ENCODE measurements around the gene ID2.

Gene ID2

DNA sequence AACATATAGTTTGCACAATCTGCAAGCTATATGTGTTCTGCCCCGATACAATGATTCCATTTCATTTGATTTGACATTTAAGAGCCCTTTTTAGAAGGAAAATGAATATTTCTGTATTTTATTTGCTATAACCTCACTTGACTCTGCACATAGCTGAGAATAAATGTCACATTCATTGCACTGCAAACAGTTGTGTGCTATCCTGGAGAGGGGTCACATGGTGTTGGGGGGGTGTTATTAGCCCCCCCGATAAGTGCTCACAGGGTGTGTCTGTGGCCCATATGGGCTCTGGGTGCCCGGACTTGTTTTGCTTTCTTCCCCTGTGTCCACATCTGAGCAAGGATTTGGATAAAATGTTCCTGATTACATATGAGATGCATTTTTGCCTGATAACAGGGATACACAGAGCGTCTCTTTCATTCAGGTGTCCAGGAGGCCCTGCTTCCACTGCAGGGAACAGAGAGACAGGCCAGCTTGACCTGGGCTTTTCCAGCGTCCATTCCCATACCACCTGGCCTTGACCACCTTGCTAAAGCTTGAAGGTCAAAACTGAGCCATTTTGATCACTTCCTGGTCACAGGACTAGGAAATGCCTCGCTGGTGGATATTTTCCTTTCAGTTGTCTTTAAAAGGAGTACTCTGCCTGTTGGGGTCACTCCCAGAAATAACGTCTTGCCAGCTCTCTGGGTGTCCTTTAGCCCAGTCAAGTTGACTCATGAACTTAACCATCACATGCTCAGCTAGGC, 38.4 kb upstream of the ID2 start:
- no peak overlapping the region for H3K4me3 ChIP-seq (ENCODE audit: low read length)
- no peak for DNase-seq (ENCODE audit: low read depth)
- TF ChIP-seq, protein P1, sequence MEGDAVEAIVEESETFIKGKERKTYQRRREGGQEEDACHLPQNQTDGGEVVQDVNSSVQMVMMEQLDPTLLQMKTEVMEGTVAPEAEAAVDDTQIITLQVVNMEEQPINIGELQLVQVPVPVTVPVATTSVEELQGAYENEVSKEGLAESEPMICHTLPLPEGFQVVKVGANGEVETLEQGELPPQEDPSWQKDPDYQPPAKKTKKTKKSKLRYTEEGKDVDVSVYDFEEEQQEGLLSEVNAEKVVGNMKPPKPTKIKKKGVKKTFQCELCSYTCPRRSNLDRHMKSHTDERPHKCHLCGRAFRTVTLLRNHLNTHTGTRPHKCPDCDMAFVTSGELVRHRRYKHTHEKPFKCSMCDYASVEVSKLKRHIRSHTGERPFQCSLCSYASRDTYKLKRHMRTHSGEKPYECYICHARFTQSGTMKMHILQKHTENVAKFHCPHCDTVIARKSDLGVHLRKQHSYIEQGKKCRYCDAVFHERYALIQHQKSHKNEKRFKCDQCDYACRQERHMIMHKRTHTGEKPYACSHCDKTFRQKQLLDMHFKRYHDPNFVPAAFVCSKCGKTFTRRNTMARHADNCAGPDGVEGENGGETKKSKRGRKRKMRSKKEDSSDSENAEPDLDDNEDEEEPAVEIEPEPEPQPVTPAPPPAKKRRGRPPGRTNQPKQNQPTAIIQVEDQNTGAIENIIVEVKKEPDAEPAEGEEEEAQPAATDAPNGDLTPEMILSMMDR (IDR thresholded peaks at IDR 0.05; ENCODE audit: insufficient read depth, low read depth, low read length, missing control alignments) = no peak

DNA sequence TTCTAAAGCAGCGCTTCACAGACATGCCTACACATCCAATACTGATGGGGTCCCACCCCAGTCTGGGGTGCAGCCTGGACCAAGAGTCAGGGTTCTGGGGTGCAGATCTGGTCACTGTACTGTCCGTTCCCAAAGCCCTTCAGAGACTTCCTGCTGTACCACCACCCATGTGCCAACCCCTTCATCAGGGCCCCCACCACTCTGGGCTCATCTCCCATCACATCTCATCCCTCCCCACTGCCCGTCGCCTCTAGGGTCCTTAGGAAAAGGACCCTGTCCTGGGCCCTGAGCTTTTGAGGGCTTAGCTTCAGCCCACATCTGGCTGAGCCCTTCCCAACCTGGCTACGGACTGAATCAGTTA, 37.9 kb upstream of the ID2 start:
- TF ChIP-seq, protein P1 (IDR thresholded peaks at IDR 0.05; ENCODE audit: insufficient read depth, low read depth, low read length, missing control alignments) = no peak
- no peak for DNase-seq (ENCODE audit: low read depth)
- H3K4me3 ChIP-seq (ENCODE audit: low read length) = no peak overlapping the region

DNA sequence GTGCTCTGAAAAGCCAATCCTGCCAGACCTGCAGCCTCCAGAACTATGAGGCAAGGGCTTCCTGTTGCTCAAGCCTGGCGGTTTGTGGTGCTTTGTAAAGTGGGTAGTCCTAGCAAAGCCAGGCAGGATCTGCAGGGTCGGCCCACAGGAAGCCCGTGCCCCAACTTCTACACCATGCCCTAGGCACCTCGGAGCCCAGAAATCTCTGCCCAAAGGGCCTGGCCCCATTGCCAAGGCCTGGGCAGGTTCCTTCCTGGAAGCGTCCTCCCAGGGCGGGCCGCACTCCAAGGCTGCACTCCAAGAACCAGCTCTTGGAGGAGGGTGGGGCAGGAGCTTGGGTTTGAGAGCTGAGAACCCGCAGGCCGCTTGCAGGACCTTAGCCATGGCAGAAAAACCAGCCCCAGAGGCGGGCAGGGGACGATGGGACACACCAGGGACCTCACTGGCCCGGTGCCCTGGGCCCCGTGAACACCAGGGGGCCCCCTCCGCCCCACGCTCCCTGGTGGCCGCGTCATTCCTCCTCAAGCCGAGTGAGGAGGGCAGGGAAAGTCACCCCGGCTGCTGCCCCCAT, 37.2 kb upstream of the ID2 start:
- no peak for DNase-seq (ENCODE audit: low read depth)
- TF ChIP-seq, protein P1 (IDR thresholded peaks at IDR 0.05; ENCODE audit: insufficient read depth, low read depth, low read length, missing control alignments) = no peak
- H3K4me3 ChIP-seq (ENCODE audit: low read length) = no peak overlapping the region

- DNase-seq (ENCODE audit: low read depth) = no peak
- TF ChIP-seq, protein P1 (IDR thresholded peaks at IDR 0.05; ENCODE audit: insufficient read depth, low read depth, low read length, missing control alignments) = no peak
- H3K4me3 ChIP-seq (ENCODE audit: low read length) = no peak overlapping the region
Observed at GRCh38 chr2:8645176-8645831, 36.6 kb upstream of the ID2 start.

DNA sequence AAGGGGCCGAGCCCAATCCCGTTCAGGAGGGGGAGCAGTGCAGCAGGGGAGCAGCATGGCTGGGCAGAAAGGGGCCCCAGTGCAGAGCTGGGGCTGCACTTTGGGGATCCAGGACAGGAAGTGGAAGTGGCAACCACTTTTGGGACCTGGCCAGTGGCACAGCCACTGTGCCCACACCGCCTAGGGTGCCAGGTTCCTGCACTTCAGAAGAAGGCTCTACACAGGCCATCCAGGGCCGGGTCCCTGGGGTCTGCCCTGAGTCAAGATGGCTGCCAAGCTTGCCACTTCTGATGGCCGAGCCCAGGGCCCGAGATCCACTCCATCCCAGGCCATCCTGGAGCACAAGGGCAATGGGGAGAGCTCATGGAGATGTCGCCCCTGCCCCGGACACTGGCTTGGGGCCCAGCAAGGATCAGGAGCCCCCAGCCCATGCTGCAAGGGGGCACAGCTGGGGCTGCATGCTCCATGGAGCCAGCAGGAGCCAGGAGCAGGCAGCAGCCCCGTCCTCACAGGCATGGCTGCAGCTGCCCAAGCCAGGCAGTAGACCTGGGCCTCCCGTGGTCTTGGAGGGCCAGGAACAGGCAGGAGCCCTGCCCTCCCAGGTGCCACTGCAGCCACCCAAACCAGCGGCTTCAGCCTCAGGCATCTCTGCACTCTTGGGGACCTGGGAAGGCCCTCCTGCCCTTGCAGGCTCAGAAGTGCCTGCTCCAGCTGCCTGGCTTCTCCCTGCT, 35.0 kb upstream of the ID2 start:
- no peak overlapping the region for H3K4me3 ChIP-seq (ENCODE audit: low read length)
- no peak for DNase-seq (ENCODE audit: low read depth)
- TF ChIP-seq, protein P1 (IDR thresholded peaks at IDR 0.05; ENCODE audit: insufficient read depth, low read depth, low read length, missing control alignments) = no peak

DNA sequence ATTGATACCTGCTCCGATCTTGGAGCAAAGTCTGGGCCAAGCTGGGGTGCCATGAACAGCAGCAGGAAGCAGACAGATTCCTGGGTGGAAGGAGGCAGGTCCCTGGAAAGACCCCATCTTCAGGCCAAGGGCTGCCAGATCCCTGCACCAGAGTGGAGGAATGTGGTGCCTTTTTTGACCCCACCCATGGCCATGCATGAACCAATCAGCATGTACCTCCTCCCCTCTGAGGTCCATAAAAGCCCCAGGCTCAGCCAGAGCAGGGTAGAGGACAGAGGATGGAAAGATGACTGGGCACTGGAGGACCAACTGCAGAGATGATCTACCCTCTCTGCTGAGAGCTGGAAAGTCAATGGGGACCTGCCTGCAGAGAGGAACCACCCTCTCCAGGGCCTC, 34.4 kb upstream of the ID2 start:
- TF ChIP-seq, protein P1 (IDR thresholded peaks at IDR 0.05; ENCODE audit: insufficient read depth, low read depth, low read length, missing control alignments) = no peak
- H3K4me3 ChIP-seq (ENCODE audit: low read length) = no peak overlapping the region
- DNase-seq (ENCODE audit: low read depth) = no peak

Data from epithelial cell of esophagus (primary cell).